OCI-LY7 (cell line): ENCODE results near the gene CD46. TPM values are rescaled to one million over a fixed set of nuclear protein-coding genes. Genes with fewer than 3 reads are reported as not detected.

Experiments
- BruUV-seq: library from RNA; stranded (reverse); fragments of 400-500 nt; replicated peaks from 2 replicates; lab custom pipeline; 2021; lab: Mats Ljungman, UMichigan
- CTCF ChIA-PET: fragments of 300-600 bp; sonication (Branson Sonifier 250); formaldehyde crosslinking; loops from one replicate; lab custom pipeline; 2022; ENCODE audit warnings: antibody characterized with exemption; ENCODE audit not compliant: unreplicated experiment; lab: Charles Lee
- POLR2A ChIA-PET: fragments of 300-600 bp; sonication (Branson Sonifier 250); formaldehyde crosslinking; loops from one replicate; lab custom pipeline; 2022; ENCODE audit warnings: antibody characterized with exemption; lab: Charles Lee
- DNase-seq: peaks from one replicate; pipeline ENCODE4 v3.0.0-alpha.2; 2015; ENCODE audit warnings: low spot score
- H2AFZ ChIP-seq: fragments of 200-600 bp; sonication (generic), shearing (Covaris generic); 2 replicates; pipeline ENCODE4 v1.6.1; 2014; ENCODE audit warnings: mild to moderate bottlenecking, antibody characterized with exemption, low read length, moderate library complexity
- H3K27ac ChIP-seq: fragments of 200-600 bp; sonication (generic); 2 replicates; pipeline ENCODE4 v1.5.1; 2014; ENCODE audit warnings: mixed run types, low read depth, mild to moderate bottlenecking, moderate library complexity, low read length, inconsistent platforms; ENCODE audit not compliant: poor library complexity, severe bottlenecking
- H3K36me3 ChIP-seq: fragments of 200-600 bp; sonication (generic); 2 replicates; pipeline ENCODE4 v1.6.1; 2014; ENCODE audit warnings: mild to moderate bottlenecking, antibody characterized with exemption, low read length, moderate library complexity, mixed read lengths; ENCODE audit not compliant: insufficient read depth
- H3K4me1 ChIP-seq: fragments of 200-600 bp; sonication (generic); 2 replicates; pipeline ENCODE4 v1.5.1; 2014; ENCODE audit warnings: mild to moderate bottlenecking, low read length; ENCODE audit not compliant: insufficient read depth, poor library complexity, severe bottlenecking
- H3K4me2 ChIP-seq: fragments of 200-600 bp; sonication (generic); 2 replicates; pipeline ENCODE4 v1.6.1; 2014; ENCODE audit warnings: mild to moderate bottlenecking, low read length
- H3K4me3 ChIP-seq: fragments of 200-600 bp; sonication (generic); 2 replicates; pipeline ENCODE4 v1.5.1; 2014; ENCODE audit warnings: mild to moderate bottlenecking, low read depth, low read length; ENCODE audit not compliant: poor library complexity, severe bottlenecking
- H3K79me2 ChIP-seq: fragments of 200-600 bp; sonication (generic); 2 replicates; pipeline ENCODE4 v1.6.1; 2016; ENCODE audit warnings: low read depth, mild to moderate bottlenecking, low read length, moderate library complexity, mixed read lengths; ENCODE audit not compliant: insufficient read depth
- H3K9me2 ChIP-seq: fragments of 200-600 bp; sonication (generic); 2 replicates; pipeline ENCODE4 v1.6.1; 2016; ENCODE audit warnings: mild to moderate bottlenecking, low read length, mixed read lengths; ENCODE audit not compliant: insufficient read depth
- H3K9me3 ChIP-seq: fragments of 200-600 bp; sonication (generic); 2 replicates; pipeline ENCODE4 v1.6.1; 2014; ENCODE audit warnings: mild to moderate bottlenecking, mixed run types, low read length, mixed read lengths
- H4K20me1 ChIP-seq: fragments of 200-600 bp; sonication (generic); 2 replicates; pipeline ENCODE4 v1.6.1; 2014; ENCODE audit warnings: mild to moderate bottlenecking, antibody characterized with exemption, low read length, moderate library complexity, mixed read lengths; ENCODE audit not compliant: insufficient read depth
- CTCF ChIP-seq: fragments of 200-600 bp; sonication (generic); conservative IDR thresholded peaks from 2 replicates; pipeline ENCODE4 v1.5.1; 2014; ENCODE audit warnings: mild to moderate bottlenecking, antibody characterized with exemption, low read length, moderate library complexity, mixed read lengths
- EZH2phosphoT487 ChIP-seq: fragments of 200-600 bp; sonication (generic); IDR thresholded peaks from 2 replicates; pipeline ENCODE4 v1.6.1; 2018; ENCODE audit warnings: low read depth, borderline replicate concordance, mild to moderate bottlenecking, mixed run types, antibody characterized with exemption, low read length, moderate library complexity, mixed read lengths
- intact Hi-C: fragments of 100-400 bp; cut with micrococcal nuclease; formaldehyde crosslinking; loops from one replicate; pipeline ENCODE4 v1.10.0; 2022; ENCODE audit not compliant: unreplicated experiment
- total RNA-seq, 2 experiments: library from RNA; depleted of rRNA in 1 of 2; stranded (reverse); fragments of >200 nt in 1 of 2; shearing (Covaris generic) in 1 of 2; gene quantifications; 2 replicates each; pipeline ENCODE4 v1.2.3, GENCODE V29; 2014 to 2022

The CD46 gene
- total RNA-seq, 2 experiments from 2014 or later = 83.2 to 83.8 TPM

GRCh38 chr1:207745839-207746767, 5.8 kb upstream of the CD46 start:
- no peaks in the 10 kb centered on the region for H3K36me3 ChIP-seq
- H4K20me1 ChIP-seq = no peaks in the 10 kb centered on the region
- H3K4me1 ChIP-seq = peaks cover 83% of the 10 kb centered on the region
- H2AFZ ChIP-seq = peak overlapping the region; percentile 65; the same call in 1 of the 2 replicates
- POLR2A ChIA-PET = interaction anchor here (0.7 to 1.6 kb wide), 4 partner anchors 10 to 80 kb away, joined by 3 read pairs; no protein-coding TSS in a partner anchor
- H3K79me2 ChIP-seq = peaks cover 24% of the 10 kb centered on the region; the same call in 1 of the 2 replicates
- CTCF ChIA-PET = no interaction called here
- no TSS peak for BruUV-seq
- DNase-seq = peak; percentile 64
- H3K9me3 ChIP-seq = no peaks in the 10 kb centered on the region
- H3K4me3 ChIP-seq = peak overlapping the region; percentile 46
- TF ChIP-seq CTCF (no peak), EZH2phosphoT487 (no peak)
- intact Hi-C loops = loop anchor here (10.0 kb wide), 1 partner anchor 291 kb away; the partner anchor contains the start of gene CR2
- H3K27ac ChIP-seq = peak overlapping the region; percentile 100
- no peaks in the 10 kb centered on the region for H3K9me2 ChIP-seq
- peak overlapping the region; percentile 94 for H3K4me2 ChIP-seq

GRCh38 chr1:207747627-207748492, 4.0 kb upstream of the CD46 start:
- no peaks in the 10 kb centered on the region for H3K9me3 ChIP-seq
- peaks cover 39% of the 10 kb centered on the region for H3K79me2 ChIP-seq
- no peaks in the 10 kb centered on the region for H3K9me2 ChIP-seq
- ChIA-PET POLR2A (interaction anchor here (0.6 to 1.4 kb wide), 4 partner anchors 75 to 78 kb away, joined by 3 to 4 read pairs (median 4); no protein-coding TSS in a partner anchor), CTCF (no interaction called here)
- no peaks in the 10 kb centered on the region for H3K36me3 ChIP-seq
- 0 out of 2 replicates have a peak, but pooled peaks cover under 1% of the 10 kb centered on the region for H4K20me1 ChIP-seq
- no peak for TF ChIP-seq CTCF
- no peak for TF ChIP-seq EZH2phosphoT487
- peak; percentile 77 for DNase-seq
- peak overlapping the region; percentile 100 for H3K27ac ChIP-seq
- no peak overlapping the region for H2AFZ ChIP-seq
- no TSS peak for BruUV-seq
- peaks cover 82% of the 10 kb centered on the region for H3K4me1 ChIP-seq
- H3K4me3 ChIP-seq = peak overlapping the region; percentile 98
- peak overlapping the region; percentile 94 for H3K4me2 ChIP-seq
- intact Hi-C loops = loop anchor here (10.0 kb wide), 1 partner anchor 293 kb away; the partner anchor contains the start of gene CR2
